Mesothelial cell of epicardium (in vitro differentiated cells): ENCODE data around the gene PACS2. TPM values are rescaled to one million over a fixed set of nuclear protein-coding genes. Genes with fewer than 3 reads are reported as not detected.

Source experiments
- DNase-seq, 2 experiments: peaks; one replicate each; pipeline ENCODE4 v3.0.0; 2021; ENCODE audit warnings: low spot score in 2 of 2; ENCODE audit not compliant: unreplicated experiment in 2 of 2
- H3K27ac Mint-ChIP-seq: 2 replicates; pipeline ENCODE4 v1.8.0; 2021; ENCODE audit warnings: mixed read lengths
- H3K27me3 Mint-ChIP-seq: 2 replicates; pipeline ENCODE4 v1.8.0; 2021; ENCODE audit warnings: low read depth, mixed read lengths
- H3K36me3 Mint-ChIP-seq: 2 replicates; pipeline ENCODE4 v1.8.0; 2021; ENCODE audit warnings: mixed read lengths
- H3K4me1 Mint-ChIP-seq: 2 replicates; pipeline ENCODE4 v1.8.0; 2021; ENCODE audit warnings: mixed read lengths
- H3K4me3 Mint-ChIP-seq: 2 replicates; pipeline ENCODE4 v1.8.0; 2021; ENCODE audit warnings: mild to moderate bottlenecking, moderate library complexity, mixed read lengths
- H3K9me3 Mint-ChIP-seq: 2 replicates; pipeline ENCODE4 v1.8.0; 2021; ENCODE audit warnings: mixed read lengths
- CTCF ChIP-seq: fragments of 200-600 bp; sonication (generic); IDR thresholded peaks from one replicate; pipeline ENCODE4 v1.5.0; 2021; ENCODE audit warnings: antibody characterized with exemption; ENCODE audit not compliant: unreplicated experiment
- total RNA-seq: library from RNA; stranded (reverse); gene quantifications from 3 replicates; pipeline ENCODE4 v1.2.1, GENCODE V29; 2021

Gene PACS2
- total RNA-seq, 1 donor from 2014 or later, result 147 TPM

GRCh38 chr14:105378199-105378598 is 63.7 kb downstream of the PACS2 start:
- no peak for TF ChIP-seq CTCF
- Mint-ChIP-seq H3K27me3 (no peaks in the 10 kb centered on the region), H3K36me3 (peaks cover 14% of the 10 kb centered on the region), H3K9me3 (peaks cover 2% of the 10 kb centered on the region), H3K4me3 (no peak overlapping the region), H3K27ac (no peak overlapping the region), H3K4me1 (no peaks in the 10 kb centered on the region)
- DNase-seq, result no peak

GRCh38 chr14:105378873-105379685 is 64.5 kb downstream of the PACS2 start:
- Mint-ChIP-seq H3K27ac (no peak overlapping the region), H3K27me3 (no peaks in the 10 kb centered on the region), H3K4me3 (no peak overlapping the region), H3K4me1 (no peaks in the 10 kb centered on the region), H3K9me3 (no peaks in the 10 kb centered on the region), H3K36me3 (peaks cover 12% of the 10 kb centered on the region)
- TF ChIP-seq CTCF, result no peak
- no peak for DNase-seq

- DNase-seq, result no peak
- peaks cover 4% of the 10 kb centered on the region for H3K36me3 Mint-ChIP-seq
- no peak for TF ChIP-seq CTCF
- H3K4me1 Mint-ChIP-seq, result no peaks in the 10 kb centered on the region
- no peak overlapping the region for H3K27ac Mint-ChIP-seq
- no peaks in the 10 kb centered on the region for H3K9me3 Mint-ChIP-seq
- H3K27me3 Mint-ChIP-seq, result no peaks in the 10 kb centered on the region
- no peak overlapping the region for H3K4me3 Mint-ChIP-seq
Measured at GRCh38 chr14:105379946-105380345, 65.4 kb downstream of the PACS2 start.

GRCh38 chr14:105380756-105381155 is 66.2 kb downstream of the PACS2 start:
- DNase-seq, result no peak
- no peaks in the 10 kb centered on the region for H3K27me3 Mint-ChIP-seq
- no peak overlapping the region for H3K27ac Mint-ChIP-seq
- no peaks in the 10 kb centered on the region for H3K4me1 Mint-ChIP-seq
- peaks cover 6% of the 10 kb centered on the region for H3K36me3 Mint-ChIP-seq
- H3K9me3 Mint-ChIP-seq, result no peaks in the 10 kb centered on the region
- TF ChIP-seq CTCF, result no peak
- no peak overlapping the region for H3K4me3 Mint-ChIP-seq

- no peak overlapping the region for H3K4me3 Mint-ChIP-seq
- no peaks in the 10 kb centered on the region for H3K4me1 Mint-ChIP-seq
- H3K27me3 Mint-ChIP-seq, result no peaks in the 10 kb centered on the region
- H3K9me3 Mint-ChIP-seq, result no peaks in the 10 kb centered on the region
- no peak overlapping the region for H3K27ac Mint-ChIP-seq
- TF ChIP-seq CTCF, result no peak
- peaks cover 6% of the 10 kb centered on the region for H3K36me3 Mint-ChIP-seq
- DNase-seq, result no peak
Measured at GRCh38 chr14:105381446-105382342, 67.1 kb downstream of the PACS2 start.
